GM19467 (cell line): ENCODE measurements around the gene USP31.
A peak's percentile ranks its signal among the peaks of the same experiment; 100 is the strongest.
"Not testable (repeated sequence)": the region's sequence is repeated elsewhere in the genome, so short reads cannot be mapped to it uniquely, and the experiment has no call there.

ENCODE experiments used
- ATAC-seq: cut with Tn5 transposase; IDR thresholded peaks from one replicate; pipeline ENCODE4 v1.9.1; 2021; ENCODE audit warnings: mild to moderate bottlenecking, moderate library complexity; ENCODE audit not compliant: unreplicated experiment

USP31 gene

DNA sequence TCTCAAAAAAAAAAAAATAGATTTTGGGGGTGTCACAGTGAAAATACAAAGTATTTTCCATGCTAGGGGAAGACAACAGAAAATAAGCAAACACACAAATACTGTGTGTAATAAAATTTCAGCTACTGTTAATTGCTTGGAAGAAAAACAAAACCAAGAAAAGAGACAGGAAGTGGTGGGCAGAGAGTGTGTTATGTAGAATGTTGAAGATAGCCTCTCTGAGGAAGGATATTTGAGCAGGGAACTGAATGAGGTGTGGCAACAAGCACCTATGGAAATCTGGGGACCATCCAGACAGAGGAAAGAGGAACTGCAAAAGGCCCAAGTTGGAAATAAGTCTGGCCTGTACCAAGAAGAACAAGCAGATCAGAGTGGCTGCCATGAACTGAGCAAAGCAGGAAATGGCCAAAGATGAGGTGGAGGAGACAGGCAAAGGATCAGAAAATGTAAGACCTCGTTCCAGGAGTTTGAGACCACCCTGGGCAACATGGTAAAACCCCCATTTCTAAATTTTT, 7.8 kb upstream of the USP31 start:
- no peak for ATAC-seq

DNA sequence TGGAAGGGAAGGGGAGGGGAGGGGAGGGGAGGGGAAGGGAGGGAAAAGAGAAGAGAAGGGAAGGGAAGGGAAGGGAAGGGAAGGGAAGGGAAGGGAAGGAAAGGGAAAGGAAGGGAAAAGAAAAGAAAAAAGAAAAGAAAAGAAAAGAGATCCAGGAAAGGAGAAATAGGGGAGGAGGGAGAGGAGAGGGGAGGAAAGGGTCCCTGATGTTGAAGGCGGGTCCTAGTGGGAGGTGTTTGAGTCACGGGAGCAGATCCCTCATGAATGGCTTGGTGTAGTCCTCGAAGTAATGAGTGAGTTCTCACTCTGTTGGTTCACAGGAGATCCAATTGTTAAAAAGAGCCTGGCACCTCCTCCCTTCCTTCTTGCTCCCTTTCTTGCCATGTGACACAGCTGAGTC, 6.9 kb upstream of the USP31 start:
- no peak for ATAC-seq

DNA sequence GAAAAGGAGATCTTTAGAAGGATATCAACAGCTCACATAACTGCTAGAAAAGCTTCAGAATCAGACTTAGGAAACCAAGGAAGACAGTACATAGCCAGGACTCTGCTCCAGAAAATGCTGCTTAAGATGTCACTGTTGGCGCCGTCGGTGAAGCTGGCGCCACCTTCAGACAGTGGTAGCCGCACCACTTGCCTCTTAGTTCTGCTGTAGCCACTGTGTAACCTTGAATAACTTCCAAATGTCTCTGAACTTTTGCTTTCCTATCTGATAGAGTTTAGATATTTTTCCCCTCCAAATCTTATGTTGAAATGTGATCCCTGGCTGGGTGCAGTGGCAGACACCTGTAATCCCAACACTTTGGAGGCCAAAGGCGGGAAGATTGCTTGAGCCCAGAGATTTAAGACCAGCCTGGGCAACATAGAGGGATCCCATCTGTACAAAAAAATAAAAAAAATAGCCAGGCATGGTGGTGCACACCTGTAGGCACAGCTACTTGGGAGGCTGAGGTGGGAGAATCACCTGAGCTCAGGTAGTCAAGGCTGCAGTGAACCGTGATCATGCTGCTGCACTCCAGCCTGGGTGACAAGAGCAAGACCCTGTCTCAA, 6.3 kb upstream of the USP31 start:
- ATAC-seq: no peak

DNA sequence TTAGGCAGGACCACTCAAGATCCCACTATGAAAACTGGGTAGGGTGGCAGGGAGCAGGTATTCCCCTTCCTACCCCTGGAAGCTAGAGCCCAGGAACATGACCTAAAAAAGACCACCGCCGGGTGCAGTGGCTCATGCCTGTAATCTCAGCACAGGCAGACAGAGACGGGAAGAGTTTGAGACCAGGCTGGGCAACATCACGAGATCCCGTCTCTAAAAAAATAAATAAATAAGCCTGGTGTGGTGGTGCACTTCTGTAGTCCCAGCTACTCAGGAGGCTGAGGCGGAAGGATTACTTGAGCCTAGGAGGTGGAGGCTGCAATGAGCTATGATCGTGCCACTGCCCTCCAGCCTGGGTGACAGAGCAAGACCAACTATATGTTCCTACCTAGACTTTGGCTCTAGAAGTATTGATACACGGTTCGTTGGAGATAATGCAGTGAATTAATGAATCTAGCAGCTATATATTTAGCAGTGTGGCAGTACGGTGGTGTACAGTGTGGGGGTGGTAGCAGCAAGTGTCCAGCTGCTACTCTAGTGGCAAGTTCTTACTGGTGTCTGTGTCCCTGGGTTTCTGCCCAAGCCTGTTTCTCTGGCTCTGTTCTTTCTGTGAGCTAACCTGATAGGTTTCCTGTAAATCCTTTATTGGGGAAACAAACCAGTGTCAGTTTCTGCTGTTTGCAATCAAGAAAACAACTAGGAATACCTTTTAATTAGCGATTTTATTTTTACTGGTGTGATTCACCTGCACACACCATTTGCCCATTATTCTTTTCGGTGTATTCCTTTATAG, 3.3 kb upstream of the USP31 start:
- ATAC-seq: no peak

- no peak for ATAC-seq
Measured at GRCh38 chr16:23149993-23150364, 727 bp upstream of the USP31 start.

DNA sequence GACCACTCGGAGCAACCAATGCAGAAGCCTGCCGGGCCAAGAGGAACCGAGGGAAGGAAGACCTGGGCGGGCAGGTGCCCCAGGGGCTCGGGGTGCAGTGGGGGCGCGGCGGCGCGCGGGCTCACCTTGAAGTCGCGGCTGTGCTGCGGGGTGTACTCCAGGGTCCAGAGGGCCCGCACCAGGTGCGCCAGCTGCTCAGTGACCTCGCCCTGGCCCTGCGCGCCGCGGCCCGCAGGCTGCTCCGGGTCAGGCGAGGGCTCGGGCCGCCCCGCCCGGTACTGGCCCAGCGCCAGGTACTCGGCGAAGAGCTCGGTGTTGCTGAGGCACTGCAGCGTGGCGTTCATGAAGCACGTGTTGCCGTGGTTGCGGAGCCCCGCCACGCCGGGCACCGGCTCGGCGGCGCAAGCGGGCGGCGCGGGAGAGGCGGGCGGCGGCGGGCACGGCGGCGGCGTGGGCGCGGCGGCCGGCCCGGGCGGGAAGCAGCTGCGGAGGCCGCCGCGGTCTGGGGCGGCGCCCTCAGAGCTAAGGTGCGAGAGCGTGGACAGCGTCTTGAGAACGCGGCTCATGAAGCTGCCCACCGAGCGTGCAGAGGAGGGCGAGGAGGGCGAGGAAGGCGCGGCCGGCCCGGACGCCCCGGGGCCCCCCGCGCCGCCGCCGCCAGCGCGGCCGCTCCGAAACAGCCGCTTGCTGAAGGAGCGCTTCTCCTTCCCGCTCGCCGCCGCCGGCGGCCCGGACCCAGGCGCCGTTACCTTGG, 562 bp downstream of the USP31 start:
- ATAC-seq: peak; percentile 31

- ATAC-seq: no peak
Measured at GRCh38 chr16:23148166-23148512, 1.1 kb downstream of the USP31 start.

DNA sequence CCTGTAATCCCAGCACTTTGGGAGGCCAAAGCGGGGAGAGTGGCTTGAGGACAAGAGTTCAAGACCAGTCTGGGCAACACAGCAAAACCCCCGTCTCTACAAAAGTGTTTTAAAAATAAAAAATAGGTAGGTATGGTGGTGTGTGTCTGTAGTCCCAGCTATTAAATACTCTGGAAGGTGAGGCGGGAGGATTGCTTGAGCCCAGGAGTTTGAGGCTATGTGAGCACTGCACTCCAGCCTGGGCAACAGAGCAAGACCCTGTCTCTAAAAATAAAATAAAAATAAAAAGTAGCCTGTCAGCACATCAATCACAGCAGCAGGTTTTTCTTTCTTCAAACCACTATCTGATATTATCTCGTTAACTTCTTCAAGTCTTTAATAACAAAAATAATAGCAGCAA, 1.6 kb downstream of the USP31 start:
- ATAC-seq: no peak

DNA sequence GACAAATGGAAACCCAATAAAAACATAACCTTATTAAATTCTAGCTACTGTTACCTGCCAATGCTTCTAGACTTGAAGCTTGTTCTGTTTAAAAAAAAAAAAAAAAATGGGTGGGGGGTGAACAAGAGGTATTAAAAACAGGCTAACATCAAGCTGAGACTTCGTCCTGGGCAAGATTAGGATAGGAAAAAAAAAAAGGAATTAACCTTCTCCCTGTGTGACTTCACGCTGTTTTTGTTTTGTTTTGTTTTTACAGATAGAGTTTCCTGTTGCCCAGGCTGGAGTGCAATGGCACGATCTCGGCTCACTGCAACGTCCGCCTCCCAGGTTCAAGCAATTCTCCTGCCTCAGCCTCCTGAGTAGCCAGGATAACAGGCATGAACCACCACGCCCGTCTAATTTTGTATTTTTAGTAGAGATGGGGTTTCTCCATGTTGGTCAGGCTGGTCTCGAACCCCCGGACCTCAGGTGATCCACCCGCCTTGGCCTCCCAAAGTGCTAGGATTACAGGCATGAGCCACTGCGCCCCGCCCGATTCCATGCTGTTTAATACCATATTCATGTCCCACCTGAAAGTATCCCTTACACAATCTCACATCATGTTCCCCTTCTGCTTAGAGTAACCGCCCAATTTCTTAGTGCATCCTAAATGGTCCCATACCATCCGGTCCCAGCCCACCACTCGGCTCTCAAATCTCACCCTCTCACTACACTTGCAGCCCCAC, 2.2 kb downstream of the USP31 start:
- no peak for ATAC-seq

GRCh38 chr16:23145608-23146007, 3.6 kb downstream of the USP31 start:
- no peak for ATAC-seq

DNA sequence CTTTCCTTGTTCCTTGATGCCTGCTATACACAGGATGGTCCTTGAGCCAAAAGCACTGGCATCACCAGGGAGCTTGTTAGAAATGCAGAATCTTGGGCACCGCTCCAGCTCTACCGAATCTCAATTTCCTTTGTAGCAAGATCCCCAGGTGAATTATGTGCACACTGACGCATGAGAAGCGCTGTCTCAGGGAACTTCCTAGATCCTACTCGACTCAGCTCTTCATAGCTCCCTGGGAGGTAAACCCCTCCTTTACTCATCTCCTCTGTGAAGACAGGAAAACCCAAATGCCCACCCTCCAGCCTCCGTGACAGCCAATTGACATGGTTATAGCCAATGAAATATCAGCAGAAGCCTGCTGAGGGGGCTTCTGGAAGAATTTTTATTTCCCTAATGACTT, 4.1 kb downstream of the USP31 start:
- no peak for ATAC-seq

GRCh38 chr16:23144393-23144792, 4.9 kb downstream of the USP31 start:
- not testable (repeated sequence) for ATAC-seq

DNA sequence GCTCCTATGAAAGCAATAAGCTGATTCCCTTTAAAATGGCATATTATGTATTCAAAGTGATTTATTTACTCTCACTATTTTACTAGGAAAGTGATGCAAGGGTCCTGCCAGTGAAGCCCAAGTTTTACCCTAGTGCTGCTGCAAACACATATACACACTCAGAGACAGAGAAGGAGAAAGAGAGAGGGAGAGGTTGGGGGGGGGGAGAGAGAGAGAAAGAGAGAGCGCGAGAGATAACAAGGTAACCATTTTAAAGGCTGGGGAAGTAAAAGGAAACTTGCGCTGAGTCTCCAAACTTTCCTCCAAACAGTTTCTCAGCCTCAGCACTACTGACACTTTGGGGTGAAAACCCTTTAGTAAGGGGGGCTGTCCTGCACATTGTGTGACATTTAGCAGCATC, 5.9 kb downstream of the USP31 start:
- no peak for ATAC-seq

GRCh38 chr16:23141959-23142740, 7.1 kb downstream of the USP31 start:
- ATAC-seq: no peak

- ATAC-seq: no peak
Measured at GRCh38 chr16:23141500-23141899, 7.8 kb downstream of the USP31 start.

GRCh38 chr16:23141033-23141432, 8.2 kb downstream of the USP31 start:
- ATAC-seq: no peak

GRCh38 chr16:23140107-23140506, 9.1 kb downstream of the USP31 start:
- no peak for ATAC-seq

GRCh38 chr16:23137818-23138217, 11.4 kb downstream of the USP31 start:
- no peak for ATAC-seq

GRCh38 chr16:23137256-23137655, 12.0 kb downstream of the USP31 start:
- ATAC-seq: no peak

GRCh38 chr16:23134274-23134673, 15.0 kb downstream of the USP31 start:
- no peak for ATAC-seq
